RWPE1 (cell line): ENCODE results near the gene TTYH1.

Source experiments
- CTCF ChIA-PET: fragments of 350-600 bp; sonication (Branson Sonifier 250); formaldehyde crosslinking; extraction: SDS; loops from one replicate; lab custom pipeline; 2021; lab: Yijun Ruan, JAX
- POLR2A ChIA-PET: fragments of 400-600 bp; formaldehyde crosslinking; extraction: SDS; loops from one replicate; lab custom pipeline; 2020; ENCODE audit warnings: antibody characterized with exemption; ENCODE audit not compliant: low non-redundant PET; lab: Yijun Ruan, JAX
- DNase-seq: peaks from one replicate; pipeline ENCODE4 v3.0.0; 2012; ENCODE audit warnings: low spot score
- H3K27ac ChIP-seq: fragments of 450-650 bp; 2 replicates; pipeline ENCODE4 v1.5.1; 2017
- CTCF ChIP-seq: fragments of 450-650 bp; conservative IDR thresholded peaks from 2 replicates; pipeline ENCODE4 v1.5.1; 2017; ENCODE audit warnings: low read depth, mild to moderate bottlenecking

TTYH1 gene

GRCh38 chr19:54424201-54424600 lies 8.9 kb downstream of the TTYH1 start:
- CTCF ChIA-PET: no interaction called here
- TF ChIP-seq CTCF: no peak

GRCh38 chr19:54424660-54425381 lies 9.6 kb downstream of the TTYH1 start:
- POLR2A ChIA-PET: interaction anchor here (0.6 kb wide), 1 partner anchor 314 kb away, joined by 4 read pairs; no protein-coding TSS in a partner anchor
- no peak overlapping the region for H3K27ac ChIP-seq
- no peak for DNase-seq
- no peak for TF ChIP-seq CTCF
- CTCF ChIA-PET: no interaction called here

More at GRCh38 chr19:54424201-54424600, 8.9 kb downstream of the TTYH1 start:
- POLR2A ChIA-PET: interaction anchor here (0.6 kb wide), 1 partner anchor 313 kb away, joined by 4 read pairs; no protein-coding TSS in a partner anchor
- no peak for DNase-seq
- no peak overlapping the region for H3K27ac ChIP-seq

GRCh38 chr19:54425382-54425723 lies 10.1 kb downstream of the TTYH1 start:
- ChIA-PET POLR2A (no interaction called here), CTCF (no interaction called here)
- no peak for DNase-seq
- no peak overlapping the region for H3K27ac ChIP-seq
- TF ChIP-seq CTCF: no peak

- ChIA-PET POLR2A (interaction anchor here (0.6 kb wide), 1 partner anchor 934 kb away, joined by 5 read pairs; no protein-coding TSS in a partner anchor), CTCF (interaction anchor here (0.5 to 0.6 kb wide), 2 partner anchors 40 to 184 kb away, joined by 3 to 4 read pairs; no protein-coding TSS in a partner anchor)
- no peak for DNase-seq
- H3K27ac ChIP-seq: no peak overlapping the region
- TF ChIP-seq CTCF: no peak
Observed at GRCh38 chr19:54426291-54426931, 11.1 kb downstream of the TTYH1 start.

GRCh38 chr19:54427586-54427985 lies 12.3 kb downstream of the TTYH1 start:
- DNase-seq: no peak
- TF ChIP-seq CTCF: no peak
- ChIA-PET CTCF (no interaction called here), POLR2A (no interaction called here)
- H3K27ac ChIP-seq: no peak overlapping the region

- ChIA-PET POLR2A (no interaction called here), CTCF (interaction anchor here (0.6 to 1.0 kb wide), 4 partner anchors 9 to 162 kb away, joined by 3 to 4 read pairs (median 3); no protein-coding TSS in a partner anchor)
- TF ChIP-seq CTCF: no peak
- no peak overlapping the region for H3K27ac ChIP-seq
- DNase-seq: no peak
Observed at GRCh38 chr19:54428323-54429175, 13.3 kb downstream of the TTYH1 start.
